Measurements from ENCODE around the gene RAB25.

DNA sequence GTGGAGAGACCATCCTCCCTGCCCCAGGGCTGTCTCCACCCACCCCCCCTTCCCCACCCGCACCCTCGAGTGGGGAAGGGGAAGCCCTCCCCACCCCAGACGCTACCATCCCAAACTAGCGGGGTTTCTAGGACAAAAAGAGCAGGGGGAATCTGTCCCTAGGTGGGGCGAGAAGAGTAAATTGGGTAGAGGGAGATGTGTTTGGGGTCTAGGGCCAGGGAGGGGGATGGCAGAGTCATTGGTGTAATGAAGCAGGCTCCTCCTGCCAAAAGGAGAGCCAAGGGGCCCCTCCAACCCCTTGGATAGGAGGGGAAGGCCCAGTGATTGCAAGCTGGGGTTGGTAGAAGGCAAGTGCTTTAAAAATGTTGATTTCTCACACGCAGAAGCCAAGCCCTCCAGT is 11.3 kb downstream of the RAB25 start:
- TF ChIP-seq, protein P1, sequence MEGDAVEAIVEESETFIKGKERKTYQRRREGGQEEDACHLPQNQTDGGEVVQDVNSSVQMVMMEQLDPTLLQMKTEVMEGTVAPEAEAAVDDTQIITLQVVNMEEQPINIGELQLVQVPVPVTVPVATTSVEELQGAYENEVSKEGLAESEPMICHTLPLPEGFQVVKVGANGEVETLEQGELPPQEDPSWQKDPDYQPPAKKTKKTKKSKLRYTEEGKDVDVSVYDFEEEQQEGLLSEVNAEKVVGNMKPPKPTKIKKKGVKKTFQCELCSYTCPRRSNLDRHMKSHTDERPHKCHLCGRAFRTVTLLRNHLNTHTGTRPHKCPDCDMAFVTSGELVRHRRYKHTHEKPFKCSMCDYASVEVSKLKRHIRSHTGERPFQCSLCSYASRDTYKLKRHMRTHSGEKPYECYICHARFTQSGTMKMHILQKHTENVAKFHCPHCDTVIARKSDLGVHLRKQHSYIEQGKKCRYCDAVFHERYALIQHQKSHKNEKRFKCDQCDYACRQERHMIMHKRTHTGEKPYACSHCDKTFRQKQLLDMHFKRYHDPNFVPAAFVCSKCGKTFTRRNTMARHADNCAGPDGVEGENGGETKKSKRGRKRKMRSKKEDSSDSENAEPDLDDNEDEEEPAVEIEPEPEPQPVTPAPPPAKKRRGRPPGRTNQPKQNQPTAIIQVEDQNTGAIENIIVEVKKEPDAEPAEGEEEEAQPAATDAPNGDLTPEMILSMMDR (IDR thresholded peaks at IDR 0.05), result no peak
- TF ChIP-seq POLR2A (IDR thresholded peaks at IDR 0.05), result no peak
